Measurements from ENCODE around the gene LYG2.
"Not testable (repeated sequence)": the region's sequence is repeated elsewhere in the genome, so short reads cannot be mapped to it uniquely, and the experiment has no call there.

Gene LYG2, protein sequence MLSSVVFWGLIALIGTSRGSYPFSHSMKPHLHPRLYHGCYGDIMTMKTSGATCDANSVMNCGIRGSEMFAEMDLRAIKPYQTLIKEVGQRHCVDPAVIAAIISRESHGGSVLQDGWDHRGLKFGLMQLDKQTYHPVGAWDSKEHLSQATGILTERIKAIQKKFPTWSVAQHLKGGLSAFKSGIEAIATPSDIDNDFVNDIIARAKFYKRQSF
- 0 reads per million in 3 experiments for total RNA-seq

- no peak for DNase-seq
Observed at GRCh38 chr2:99255491-99256318, at the start of gene LYG2. LYG2 (minus strand) TSS chr2:99255666; CDS start chr2:99254260, 1,406 bp downstream.

DNA sequence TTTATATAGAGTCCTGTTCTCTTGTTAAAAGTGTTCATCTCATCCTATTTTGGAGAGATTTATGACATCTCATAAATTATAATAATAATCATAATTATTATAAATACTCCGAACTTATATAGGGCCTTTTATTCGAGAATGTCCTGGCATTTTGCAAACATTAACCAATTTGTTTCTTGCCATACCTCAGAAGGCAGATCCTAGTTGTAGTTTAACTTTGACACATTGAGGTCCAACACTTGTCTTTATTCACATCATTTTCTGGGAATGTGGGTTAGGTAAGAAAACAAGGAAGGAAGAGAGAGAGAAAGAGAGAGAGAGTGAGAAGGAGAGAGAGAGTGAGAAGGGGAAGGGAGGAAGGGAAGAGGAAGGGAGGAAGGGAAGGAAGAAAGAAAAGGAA, 45.6 kb upstream of the LYG2 start, which contains the start of gene LYG1:
Gene LYG1 (minus strand): TSS at position 101 of the 400 bp plus-strand sequence. CDS start 5,527 bp downstream, outside the sequence.
- DNase-seq, result not testable (repeated sequence)

DNA sequence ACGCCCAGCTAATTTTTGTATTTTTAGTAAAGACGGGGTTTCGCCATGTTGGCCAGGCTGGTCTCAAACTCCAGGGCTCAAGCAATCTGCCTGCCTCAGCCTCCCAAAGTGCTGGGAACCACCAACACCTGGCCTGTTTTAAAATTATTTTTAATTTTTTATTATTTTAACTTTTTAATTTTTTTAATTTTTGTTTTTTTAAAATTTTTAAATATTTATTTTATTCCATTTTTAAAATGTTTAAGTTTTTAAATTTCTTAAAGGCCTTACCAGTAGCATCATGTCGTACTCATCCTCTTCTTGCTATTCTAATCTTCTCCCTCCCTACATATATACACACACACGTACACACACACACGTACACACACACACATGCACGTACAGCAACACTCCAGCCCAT, 44.1 kb upstream of the LYG2 start:
- no peak for DNase-seq

GRCh38 chr2:99297994-99298393, 42.5 kb upstream of the LYG2 start:
- DNase-seq, result no peak

- no peak for DNase-seq
Observed at GRCh38 chr2:99285526-99285925, 30.1 kb upstream of the LYG2 start.

GRCh38 chr2:99279969-99280695, 24.7 kb upstream of the LYG2 start:
- no peak for DNase-seq

DNA sequence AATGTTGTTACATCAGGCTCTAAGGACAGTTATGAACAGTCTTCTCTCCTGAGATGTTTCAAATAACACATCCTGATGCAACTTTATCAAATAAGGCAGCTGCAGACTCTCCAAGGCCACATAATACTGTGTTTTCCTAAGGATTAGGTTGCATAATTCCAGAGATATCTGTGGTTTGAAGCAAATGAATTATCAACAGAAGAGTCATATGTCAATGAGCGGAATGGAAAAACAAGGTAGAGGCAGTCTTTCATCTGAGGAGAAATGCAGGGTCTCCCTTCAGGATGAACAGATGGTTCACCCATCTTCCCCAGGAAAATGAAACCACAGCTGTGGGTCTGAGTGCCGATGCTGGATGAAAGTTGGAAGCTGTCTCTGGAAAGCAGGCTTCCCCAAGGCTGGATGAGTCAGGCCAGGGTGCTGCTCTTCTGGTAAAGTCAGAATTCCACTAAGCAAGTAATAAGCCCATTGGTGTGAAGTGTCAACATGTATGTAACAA, 23.4 kb upstream of the LYG2 start:
- DNase-seq, result no peak

GRCh38 chr2:99278195-99278765, 22.8 kb upstream of the LYG2 start:
- not testable (repeated sequence) for DNase-seq

GRCh38 chr2:99275882-99276281, 20.4 kb upstream of the LYG2 start:
- DNase-seq, result no peak

DNA sequence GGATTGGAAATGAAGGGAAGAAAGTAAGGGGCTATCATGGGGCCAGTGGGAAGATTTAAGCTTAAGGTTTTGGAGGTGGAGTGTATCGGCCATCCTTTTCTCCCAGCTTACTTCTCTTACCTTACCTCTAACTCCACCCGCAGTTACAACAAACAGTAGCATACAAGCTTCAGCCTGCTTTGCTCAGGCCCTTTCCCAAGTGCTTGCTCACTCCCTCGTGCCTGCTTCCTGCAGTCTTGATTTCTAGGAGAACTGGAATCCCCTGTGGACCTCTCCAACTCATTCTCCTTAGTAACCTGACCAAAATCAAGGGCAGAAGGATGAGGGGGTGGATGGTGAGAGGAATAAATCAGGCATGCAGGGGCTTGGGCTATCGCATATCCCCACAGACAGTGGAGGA, 5.8 kb upstream of the LYG2 start:
- no peak for DNase-seq

DNA sequence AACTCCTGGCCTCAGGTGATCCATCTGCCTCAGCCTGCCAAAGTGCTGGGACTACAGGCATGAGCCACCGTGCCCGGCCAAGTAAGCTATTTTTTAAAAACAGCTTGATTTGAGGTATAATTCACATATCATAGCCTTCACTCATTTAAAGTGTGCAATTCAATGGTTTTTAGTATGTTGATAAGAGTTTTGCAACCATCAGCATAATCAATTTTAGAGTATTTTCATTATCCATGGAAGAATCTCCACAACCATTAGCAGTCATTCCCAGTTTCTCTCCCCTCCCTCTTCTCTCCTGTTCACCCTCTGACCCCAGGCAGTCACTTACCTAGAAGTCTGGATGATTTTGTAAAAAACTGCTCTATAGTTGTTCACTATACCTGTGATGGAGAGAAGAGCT, 4.7 kb upstream of the LYG2 start:
- no peak for DNase-seq

DNA sequence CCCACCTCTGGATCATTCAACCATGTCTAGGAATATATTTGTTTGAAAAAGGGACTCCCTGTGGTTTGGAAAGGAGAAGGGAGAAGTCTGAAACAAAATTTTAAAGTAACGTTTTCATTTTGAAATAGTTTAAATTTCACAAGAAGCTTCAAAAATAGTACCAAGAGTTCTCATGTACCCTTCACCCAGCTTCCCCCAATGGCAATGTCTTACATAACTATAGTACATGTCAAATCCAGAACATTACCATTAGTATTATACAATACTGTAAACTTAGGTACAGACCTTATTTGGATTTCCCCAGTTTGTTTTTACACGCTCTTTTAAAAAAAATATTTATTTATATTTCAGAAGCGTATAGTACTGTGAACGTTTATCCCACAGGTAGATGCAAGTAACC, 4.0 kb upstream of the LYG2 start:
- DNase-seq, result no peak

GRCh38 chr2:99256677-99257076, 1.2 kb upstream of the LYG2 start:
- no peak for DNase-seq

GRCh38 chr2:99249951-99250350, 5.5 kb downstream of the LYG2 start:
- no peak for DNase-seq

DNA sequence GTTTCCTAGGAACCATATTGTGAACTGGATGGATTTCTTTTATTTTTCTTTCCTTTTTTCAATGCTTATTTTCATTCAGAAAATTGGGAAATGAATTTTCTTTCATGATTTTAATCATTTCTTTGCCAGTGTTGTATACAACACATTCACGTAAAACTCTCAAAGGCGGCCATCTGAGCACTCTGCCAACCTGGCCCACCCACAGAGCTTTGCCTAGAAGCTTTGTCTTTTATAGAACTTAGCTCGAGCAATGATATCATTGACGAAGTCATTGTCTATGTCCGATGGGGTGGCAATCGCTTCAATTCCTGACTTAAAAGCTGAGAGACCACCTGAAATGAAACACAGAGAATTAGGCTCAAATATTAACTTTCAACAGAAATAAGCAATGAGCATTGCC, 13.3 kb downstream of the LYG2 start:
- no peak for DNase-seq

- no peak for DNase-seq
Observed at GRCh38 chr2:99240431-99240830, 15.0 kb downstream of the LYG2 start.

GRCh38 chr2:99238599-99238998, 16.9 kb downstream of the LYG2 start:
- no peak for DNase-seq

- DNase-seq, result not testable (repeated sequence)
Observed at GRCh38 chr2:99233177-99233576, 22.3 kb downstream of the LYG2 start.

- no peak for DNase-seq
Observed at GRCh38 chr2:99217929-99218501, 37.5 kb downstream of the LYG2 start.

DNA sequence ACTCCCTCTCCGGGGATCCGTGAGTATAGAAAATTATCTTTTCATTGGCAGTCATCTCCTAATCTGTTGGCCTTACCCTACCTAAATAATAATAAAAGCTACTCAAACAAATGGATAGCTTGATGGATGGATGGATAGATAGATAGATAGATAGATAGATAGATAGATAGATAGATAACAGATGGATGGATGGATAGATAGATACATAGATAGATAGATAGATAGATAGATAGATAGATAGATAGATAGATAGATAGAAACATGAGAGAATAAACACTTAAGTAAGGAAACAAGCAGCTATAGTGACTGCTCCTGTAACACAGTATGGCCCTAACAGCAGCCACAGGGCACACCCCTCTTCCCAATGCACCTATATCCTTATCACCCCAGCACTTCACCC, 39.4 kb downstream of the LYG2 start:
- DNase-seq, result no peak

DNA sequence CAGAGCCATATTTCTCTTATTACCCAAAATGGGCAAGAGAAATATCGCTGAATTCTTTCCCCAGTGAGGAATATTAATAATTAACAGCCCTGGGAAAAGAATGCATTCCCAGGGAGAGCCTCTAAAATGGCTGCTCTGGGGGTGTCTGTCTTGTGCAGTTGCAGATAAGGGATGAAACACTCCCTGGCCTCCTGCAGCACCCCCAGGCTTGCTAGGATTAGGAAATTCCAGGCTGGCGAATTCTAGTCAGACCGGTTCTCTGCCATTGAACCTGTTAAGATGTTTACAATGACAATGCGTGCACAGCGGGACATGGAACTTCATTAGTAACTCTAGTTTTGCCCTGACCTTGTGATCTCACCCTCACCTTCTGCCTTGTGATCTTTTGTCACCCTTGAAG, 50.0 kb downstream of the LYG2 start:
- DNase-seq, result no peak

GRCh38 chr2:99201959-99202678, 53.3 kb downstream of the LYG2 start:
- no peak for DNase-seq
